HEK293 (cell line): ENCODE data around the gene SERPINB3.

Source experiments
- KLF7 ChIP-seq: fragments of 450-650 bp; formaldehyde crosslinking; IDR thresholded peaks from 2 replicates; pipeline ENCODE4 v1.5.1; 2016; ENCODE audit warnings: missing biosample characterization, missing genetic modification characterization, borderline replicate concordance
- ZFP3 ChIP-seq: fragments of 450-650 bp; formaldehyde crosslinking; IDR thresholded peaks from 2 replicates; pipeline ENCODE4 v1.5.1; 2016; ENCODE audit warnings: low read depth, missing biosample characterization, missing genetic modification characterization
- ZNF501 ChIP-seq: fragments of 450-650 bp; formaldehyde crosslinking; IDR thresholded peaks from 2 replicates; pipeline ENCODE4 v1.5.1; 2016; ENCODE audit warnings: missing biosample characterization, missing genetic modification characterization
- ZNF529 ChIP-seq: fragments of 450-650 bp; formaldehyde crosslinking; IDR thresholded peaks from 2 replicates; pipeline ENCODE4 v1.5.1; 2017; ENCODE audit warnings: missing genetic modification characterization, missing biosample characterization; ENCODE audit not compliant: insufficient replicate concordance
- ZNF530 ChIP-seq: fragments of 450-650 bp; formaldehyde crosslinking; IDR thresholded peaks from 2 replicates; pipeline ENCODE4 v1.5.1; 2016; ENCODE audit warnings: low read depth, missing biosample characterization, missing genetic modification characterization
- ZNF558 ChIP-seq: fragments of 450-650 bp; formaldehyde crosslinking; IDR thresholded peaks from 2 replicates; pipeline ENCODE4 v1.5.1; 2016; ENCODE audit warnings: missing biosample characterization, missing genetic modification characterization
- TF ChIP-seq, protein P1 (sequence below): fragments of 450-650 bp; formaldehyde crosslinking; IDR thresholded peaks from 2 replicates; pipeline ENCODE4 v1.5.1; 2016; ENCODE audit warnings: missing biosample characterization, missing genetic modification characterization, low read depth
- TF ChIP-seq, protein P2 (sequence below): fragments of 450-650 bp; formaldehyde crosslinking; IDR thresholded peaks from 2 replicates; pipeline ENCODE4 v1.5.1; 2016; ENCODE audit warnings: missing biosample characterization, missing genetic modification characterization

SERPINB3 gene

DNA sequence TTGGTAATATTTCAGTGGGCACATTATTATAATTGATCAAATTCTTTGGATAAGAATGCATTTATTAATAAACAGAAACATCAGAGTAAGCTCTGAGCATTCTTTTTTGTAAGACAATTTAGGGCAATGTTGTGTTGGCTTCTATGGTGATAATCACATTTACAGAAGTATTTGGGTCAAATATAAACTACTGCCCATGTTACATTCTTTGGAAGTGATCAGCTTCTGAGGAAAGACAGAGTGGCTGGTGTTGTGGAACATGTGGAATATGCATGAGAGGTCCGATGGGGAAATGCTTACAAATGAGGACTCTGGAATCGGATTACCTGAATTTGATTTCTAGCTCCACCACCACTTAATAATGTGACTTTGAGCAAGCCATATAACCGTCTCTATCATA lies 55.2 kb downstream of the SERPINB3 start (continued):
- TF ChIP-seq ZNF529 (no peak), ZNF558 (tag by site-specific recombination) (no peak), ZNF530 (tag by site-specific recombination) (no peak), ZFP3 (tag by site-specific recombination) (no peak), KLF7 (tag by site-specific recombination) (no peak), ZNF501 (no peak)
- TF ChIP-seq, protein P1, sequence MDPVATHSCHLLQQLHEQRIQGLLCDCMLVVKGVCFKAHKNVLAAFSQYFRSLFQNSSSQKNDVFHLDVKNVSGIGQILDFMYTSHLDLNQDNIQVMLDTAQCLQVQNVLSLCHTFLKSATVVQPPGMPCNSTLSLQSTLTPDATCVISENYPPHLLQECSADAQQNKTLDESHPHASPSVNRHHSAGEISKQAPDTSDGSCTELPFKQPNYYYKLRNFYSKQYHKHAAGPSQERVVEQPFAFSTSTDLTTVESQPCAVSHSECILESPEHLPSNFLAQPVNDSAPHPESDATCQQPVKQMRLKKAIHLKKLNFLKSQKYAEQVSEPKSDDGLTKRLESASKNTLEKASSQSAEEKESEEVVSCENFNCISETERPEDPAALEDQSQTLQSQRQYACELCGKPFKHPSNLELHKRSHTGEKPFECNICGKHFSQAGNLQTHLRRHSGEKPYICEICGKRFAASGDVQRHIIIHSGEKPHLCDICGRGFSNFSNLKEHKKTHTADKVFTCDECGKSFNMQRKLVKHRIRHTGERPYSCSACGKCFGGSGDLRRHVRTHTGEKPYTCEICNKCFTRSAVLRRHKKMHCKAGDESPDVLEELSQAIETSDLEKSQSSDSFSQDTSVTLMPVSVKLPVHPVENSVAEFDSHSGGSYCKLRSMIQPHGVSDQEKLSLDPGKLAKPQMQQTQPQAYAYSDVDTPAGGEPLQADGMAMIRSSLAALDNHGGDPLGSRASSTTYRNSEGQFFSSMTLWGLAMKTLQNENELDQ (tag by site-specific recombination): no peak
- TF ChIP-seq, protein P2, sequence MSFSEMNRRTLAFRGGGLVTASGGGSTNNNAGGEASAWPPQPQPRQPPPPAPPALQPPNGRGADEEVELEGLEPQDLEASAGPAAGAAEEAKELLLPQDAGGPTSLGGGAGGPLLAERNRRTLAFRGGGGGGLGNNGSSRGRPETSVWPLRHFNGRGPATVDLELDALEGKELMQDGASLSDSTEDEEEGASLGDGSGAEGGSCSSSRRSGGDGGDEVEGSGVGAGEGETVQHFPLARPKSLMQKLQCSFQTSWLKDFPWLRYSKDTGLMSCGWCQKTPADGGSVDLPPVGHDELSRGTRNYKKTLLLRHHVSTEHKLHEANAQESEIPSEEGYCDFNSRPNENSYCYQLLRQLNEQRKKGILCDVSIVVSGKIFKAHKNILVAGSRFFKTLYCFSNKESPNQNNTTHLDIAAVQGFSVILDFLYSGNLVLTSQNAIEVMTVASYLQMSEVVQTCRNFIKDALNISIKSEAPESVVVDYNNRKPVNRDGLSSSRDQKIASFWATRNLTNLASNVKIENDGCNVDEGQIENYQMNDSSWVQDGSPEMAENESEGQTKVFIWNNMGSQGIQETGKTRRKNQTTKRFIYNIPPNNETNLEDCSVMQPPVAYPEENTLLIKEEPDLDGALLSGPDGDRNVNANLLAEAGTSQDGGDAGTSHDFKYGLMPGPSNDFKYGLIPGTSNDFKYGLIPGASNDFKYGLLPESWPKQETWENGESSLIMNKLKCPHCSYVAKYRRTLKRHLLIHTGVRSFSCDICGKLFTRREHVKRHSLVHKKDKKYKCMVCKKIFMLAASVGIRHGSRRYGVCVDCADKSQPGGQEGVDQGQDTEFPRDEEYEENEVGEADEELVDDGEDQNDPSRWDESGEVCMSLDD (tag by site-specific recombination): no peak
